ENCODE data around the gene TOP3B. TPM values are rescaled to one million over a fixed set of nuclear protein-coding genes. Genes with fewer than 3 reads are reported as not detected.

Gene TOP3B
- total RNA-seq (56.7 TPM), polyA plus RNA-seq (10 to 100 TPM; 13.1 to 17.4 (median 14.3) TPM)

GRCh38 chr22:21982338-21982965 lies at the start of gene TOP3B:
Gene TOP3B (minus strand): TSS chr22:21982787. CDS start chr22:21975709, 7,078 bp downstream.
- peak within 1 kb of the TSS; percentile 84 to 92 (median 92) for H3K27ac Mint-ChIP-seq
- peaks cover 12 to 49% (median 17%) of the 10 kb centered on the region in 4 donors for H3K4me1 Mint-ChIP-seq
- H3K27me3 Mint-ChIP-seq, result no peaks in the 10 kb centered on the region
- H3K4me1 ChIP-seq (ENCODE audit: control insufficient read depth, insufficient read depth, low read length, poor library complexity, severe bottlenecking), result peaks cover 16% of the 10 kb centered on the region
- ATAC-seq (ENCODE audit: low read depth in 2 of 2), result peak; percentile 84 to 87
- H3K9me3 ChIP-seq (ENCODE audit: control insufficient read depth in 2 of 2, low read length in 2 of 2), result no peaks in the 10 kb centered on the region
- peak within 1 kb of the TSS; percentile 71 for H3K4me3 ChIP-seq (ENCODE audit: low read depth, low read length)
- peaks cover 3% of the 10 kb centered on the region for H3K36me3 Mint-ChIP-seq
- H3K4me3 Mint-ChIP-seq, result peak within 1 kb of the TSS; percentile 87 to 95 (median 90)
- peak within 1 kb of the TSS; percentile 69 for H3K27ac ChIP-seq (ENCODE audit: insufficient read depth, low read length, poor library complexity, severe bottlenecking)
- H3K27me3 ChIP-seq (ENCODE audit: control insufficient read depth, insufficient read depth, low read length), result no peaks in the 10 kb centered on the region
- H3K9me3 Mint-ChIP-seq, result no peaks in the 10 kb centered on the region
- H3K36me3 ChIP-seq (ENCODE audit: control insufficient read depth, insufficient read depth, low read length), result peaks cover 7% of the 10 kb centered on the region
- peak; percentile 63 to 88 (median 76) for DNase-seq

GRCh38 chr22:22031183-22031945 lies 48.8 kb upstream of the TOP3B start:
- Mint-ChIP-seq H3K27ac (no peak overlapping the region), H3K4me1 (no peaks in the 10 kb centered on the region)
- H3K4me3 ChIP-seq (ENCODE audit: low read depth, low read length), result no peak overlapping the region

GRCh38 chr22:22030493-22031182 lies 48.1 kb upstream of the TOP3B start:
- Mint-ChIP-seq H3K27ac (no peak overlapping the region), H3K4me1 (no peaks in the 10 kb centered on the region), H3K9me3 (no peaks in the 10 kb centered on the region), H3K4me3 (no peak overlapping the region), H3K36me3 (no peaks in the 10 kb centered on the region), H3K27me3 (peaks cover 10% of the 10 kb centered on the region)
- H3K27me3 ChIP-seq (ENCODE audit: control insufficient read depth, insufficient read depth, low read length), result no peaks in the 10 kb centered on the region
- ATAC-seq (ENCODE audit: low read depth in 2 of 2) (peak in 1 of 2 donors; percentile 28), DNase-seq (no peak)
- H3K36me3 ChIP-seq (ENCODE audit: control insufficient read depth, insufficient read depth, low read length), result no peaks in the 10 kb centered on the region
- H3K9me3 ChIP-seq (ENCODE audit: control insufficient read depth in 2 of 2, low read length in 2 of 2), result no peaks in the 10 kb centered on the region
- no peak overlapping the region for H3K27ac ChIP-seq (ENCODE audit: insufficient read depth, low read length, poor library complexity, severe bottlenecking)
- no peak overlapping the region for H3K4me3 ChIP-seq (ENCODE audit: low read depth, low read length)
- no peaks in the 10 kb centered on the region for H3K4me1 ChIP-seq (ENCODE audit: control insufficient read depth, insufficient read depth, low read length, poor library complexity, severe bottlenecking)

More at GRCh38 chr22:22031183-22031945, 48.8 kb upstream of the TOP3B start:
- Histone ChIP-seq H3K27me3 (ENCODE audit: control insufficient read depth, insufficient read depth, low read length) (peaks cover 3% of the 10 kb centered on the region), H3K27ac (ENCODE audit: insufficient read depth, low read length, poor library complexity, severe bottlenecking) (no peak overlapping the region), H3K9me3 (ENCODE audit: control insufficient read depth in 2 of 2, low read length in 2 of 2) (no peaks in the 10 kb centered on the region), H3K36me3 (ENCODE audit: control insufficient read depth, insufficient read depth, low read length) (no peaks in the 10 kb centered on the region), H3K4me1 (ENCODE audit: control insufficient read depth, insufficient read depth, low read length, poor library complexity, severe bottlenecking) (no peaks in the 10 kb centered on the region)
- Mint-ChIP-seq H3K36me3 (no peaks in the 10 kb centered on the region), H3K4me3 (no peak overlapping the region), H3K27me3 (peaks cover 10% of the 10 kb centered on the region), H3K9me3 (peaks cover 0 to 2% (median 0%) of the 10 kb centered on the region in 7 donors)
- ATAC-seq (ENCODE audit: low read depth in 2 of 2) (no peak), DNase-seq (no peak)

- Histone ChIP-seq H3K36me3 (ENCODE audit: control insufficient read depth, insufficient read depth, low read length) (no peaks in the 10 kb centered on the region), H3K4me1 (ENCODE audit: control insufficient read depth, insufficient read depth, low read length, poor library complexity, severe bottlenecking) (no peaks in the 10 kb centered on the region), H3K27me3 (ENCODE audit: control insufficient read depth, insufficient read depth, low read length) (no peaks in the 10 kb centered on the region), H3K4me3 (ENCODE audit: low read depth, low read length) (no peak overlapping the region), H3K9me3 (ENCODE audit: control insufficient read depth in 2 of 2, low read length in 2 of 2) (no peaks in the 10 kb centered on the region), H3K27ac (ENCODE audit: insufficient read depth, low read length, poor library complexity, severe bottlenecking) (no peak overlapping the region)
- Mint-ChIP-seq H3K36me3 (no peaks in the 10 kb centered on the region), H3K9me3 (peaks cover 0 to 2% (median 0%) of the 10 kb centered on the region in 7 donors), H3K4me3 (no peak overlapping the region), H3K4me1 (no peaks in the 10 kb centered on the region), H3K27me3 (peaks cover 5% of the 10 kb centered on the region), H3K27ac (no peak overlapping the region)
- DNase-seq, result no peak
- ATAC-seq (ENCODE audit: low read depth in 2 of 2), result no peak
Observed at GRCh38 chr22:22027955-22028354, 45.4 kb upstream of the TOP3B start.

GRCh38 chr22:22026157-22026831 lies 43.7 kb upstream of the TOP3B start:
- Histone ChIP-seq H3K36me3 (ENCODE audit: control insufficient read depth, insufficient read depth, low read length) (no peaks in the 10 kb centered on the region), H3K4me3 (ENCODE audit: low read depth, low read length) (no peak overlapping the region), H3K27me3 (ENCODE audit: control insufficient read depth, insufficient read depth, low read length) (no peaks in the 10 kb centered on the region), H3K4me1 (ENCODE audit: control insufficient read depth, insufficient read depth, low read length, poor library complexity, severe bottlenecking) (no peaks in the 10 kb centered on the region), H3K9me3 (ENCODE audit: control insufficient read depth in 2 of 2, low read length in 2 of 2) (no peaks in the 10 kb centered on the region), H3K27ac (ENCODE audit: insufficient read depth, low read length, poor library complexity, severe bottlenecking) (no peak overlapping the region)
- peaks cover 0 to 2% (median 0%) of the 10 kb centered on the region in 7 donors for H3K9me3 Mint-ChIP-seq
- no peak for ATAC-seq (ENCODE audit: low read depth in 2 of 2)
- no peaks in the 10 kb centered on the region for H3K4me1 Mint-ChIP-seq
- H3K27ac Mint-ChIP-seq, result peak overlapping the region in 1 of 3 donors; percentile 76
- H3K36me3 Mint-ChIP-seq, result no peaks in the 10 kb centered on the region
- H3K4me3 Mint-ChIP-seq, result no peak overlapping the region
- H3K27me3 Mint-ChIP-seq, result no peaks in the 10 kb centered on the region
- no peak for DNase-seq

- DNase-seq, result no peak
- Mint-ChIP-seq H3K27me3 (peaks cover 1% of the 10 kb centered on the region), H3K36me3 (no peaks in the 10 kb centered on the region), H3K4me1 (no peaks in the 10 kb centered on the region), H3K9me3 (peaks cover 0 to 2% (median 0%) of the 10 kb centered on the region in 7 donors), H3K4me3 (no peak overlapping the region), H3K27ac (peak overlapping the region in 1 of 3 donors; percentile 76)
- Histone ChIP-seq H3K4me1 (ENCODE audit: control insufficient read depth, insufficient read depth, low read length, poor library complexity, severe bottlenecking) (no peaks in the 10 kb centered on the region), H3K36me3 (ENCODE audit: control insufficient read depth, insufficient read depth, low read length) (no peaks in the 10 kb centered on the region), H3K4me3 (ENCODE audit: low read depth, low read length) (no peak overlapping the region), H3K9me3 (ENCODE audit: control insufficient read depth in 2 of 2, low read length in 2 of 2) (no peaks in the 10 kb centered on the region), H3K27ac (ENCODE audit: insufficient read depth, low read length, poor library complexity, severe bottlenecking) (no peak overlapping the region), H3K27me3 (ENCODE audit: control insufficient read depth, insufficient read depth, low read length) (no peaks in the 10 kb centered on the region)
- no peak for ATAC-seq (ENCODE audit: low read depth in 2 of 2)
Observed at GRCh38 chr22:22025320-22026156, 43.0 kb upstream of the TOP3B start.

GRCh38 chr22:22024440-22024839 lies 41.9 kb upstream of the TOP3B start:
- Mint-ChIP-seq H3K4me1 (no peaks in the 10 kb centered on the region), H3K36me3 (no peaks in the 10 kb centered on the region), H3K9me3 (peaks cover 0 to 2% (median 0%) of the 10 kb centered on the region in 7 donors), H3K27me3 (peaks cover 10% of the 10 kb centered on the region), H3K4me3 (no peak overlapping the region), H3K27ac (no peak overlapping the region)
- no peak overlapping the region for H3K27ac ChIP-seq (ENCODE audit: insufficient read depth, low read length, poor library complexity, severe bottlenecking)
- no peaks in the 10 kb centered on the region for H3K36me3 ChIP-seq (ENCODE audit: control insufficient read depth, insufficient read depth, low read length)
- no peaks in the 10 kb centered on the region for H3K27me3 ChIP-seq (ENCODE audit: control insufficient read depth, insufficient read depth, low read length)
- no peak overlapping the region for H3K4me3 ChIP-seq (ENCODE audit: low read depth, low read length)
- H3K9me3 ChIP-seq (ENCODE audit: control insufficient read depth in 2 of 2, low read length in 2 of 2), result no peaks in the 10 kb centered on the region
- DNase-seq (no peak), ATAC-seq (ENCODE audit: low read depth in 2 of 2) (no peak)
- H3K4me1 ChIP-seq (ENCODE audit: control insufficient read depth, insufficient read depth, low read length, poor library complexity, severe bottlenecking), result no peaks in the 10 kb centered on the region
